ENCODE results near the gene CST1.
"Not testable (repeated sequence)": the region's sequence is repeated elsewhere in the genome, so short reads cannot be mapped to it uniquely, and the experiment has no call there.

The CST1 gene

DNA sequence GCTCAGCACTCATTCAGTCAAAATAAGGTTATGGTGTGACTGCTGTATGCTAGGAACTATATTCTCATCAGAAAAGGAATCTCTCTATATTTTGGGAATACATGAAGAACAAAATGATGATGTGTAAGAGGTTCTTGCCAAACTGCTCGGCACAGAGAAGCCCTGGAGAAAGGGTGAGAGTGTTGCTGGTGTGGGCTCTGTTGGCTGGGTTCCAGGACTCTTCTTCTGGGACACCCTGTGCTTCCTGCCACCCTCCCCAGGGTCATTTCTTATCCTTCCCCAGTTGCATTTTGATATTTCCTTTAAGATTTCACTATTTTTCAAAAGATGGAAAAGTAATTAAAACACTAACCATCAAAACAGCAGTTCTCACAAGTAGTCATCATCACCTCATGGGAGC, 28.8 kb downstream of the CST1 start:
- H3K79me2 ChIP-seq (ENCODE audit: insufficient read depth, low read length) = no peaks in the 10 kb centered on the region
- no peak overlapping the region for H3K9ac ChIP-seq (ENCODE audit: low read length)
- no peak overlapping the region for H2AFZ ChIP-seq (ENCODE audit: low read depth, low read length, severe bottlenecking)
- no peak overlapping the region for H3K27ac ChIP-seq (ENCODE audit: low read depth, low read length)
- no peak overlapping the region for H3K4me3 ChIP-seq (ENCODE audit: insufficient read depth, low read length, poor library complexity, severe bottlenecking)
- no peaks in the 10 kb centered on the region for H3K9me2 ChIP-seq (replicated peaks; ENCODE audit: insufficient read depth, low read length)
- TF ChIP-seq EZH2phosphoT487 (conservative IDR thresholded peaks at IDR 0.05; ENCODE audit: low read length) = no peak
- TF ChIP-seq, protein P1, sequence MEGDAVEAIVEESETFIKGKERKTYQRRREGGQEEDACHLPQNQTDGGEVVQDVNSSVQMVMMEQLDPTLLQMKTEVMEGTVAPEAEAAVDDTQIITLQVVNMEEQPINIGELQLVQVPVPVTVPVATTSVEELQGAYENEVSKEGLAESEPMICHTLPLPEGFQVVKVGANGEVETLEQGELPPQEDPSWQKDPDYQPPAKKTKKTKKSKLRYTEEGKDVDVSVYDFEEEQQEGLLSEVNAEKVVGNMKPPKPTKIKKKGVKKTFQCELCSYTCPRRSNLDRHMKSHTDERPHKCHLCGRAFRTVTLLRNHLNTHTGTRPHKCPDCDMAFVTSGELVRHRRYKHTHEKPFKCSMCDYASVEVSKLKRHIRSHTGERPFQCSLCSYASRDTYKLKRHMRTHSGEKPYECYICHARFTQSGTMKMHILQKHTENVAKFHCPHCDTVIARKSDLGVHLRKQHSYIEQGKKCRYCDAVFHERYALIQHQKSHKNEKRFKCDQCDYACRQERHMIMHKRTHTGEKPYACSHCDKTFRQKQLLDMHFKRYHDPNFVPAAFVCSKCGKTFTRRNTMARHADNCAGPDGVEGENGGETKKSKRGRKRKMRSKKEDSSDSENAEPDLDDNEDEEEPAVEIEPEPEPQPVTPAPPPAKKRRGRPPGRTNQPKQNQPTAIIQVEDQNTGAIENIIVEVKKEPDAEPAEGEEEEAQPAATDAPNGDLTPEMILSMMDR (IDR thresholded peaks at IDR 0.05; ENCODE audit: insufficient read depth, low read length, poor library complexity, severe bottlenecking) = no peak
- no peak overlapping the region for H3K4me2 ChIP-seq (ENCODE audit: low read depth, low read length, poor library complexity, severe bottlenecking)
- no peaks in the 10 kb centered on the region for H3F3A ChIP-seq (ENCODE audit: insufficient read depth)
- no peaks in the 10 kb centered on the region for H3K9me3 ChIP-seq (ENCODE audit: insufficient read depth, low read length)
- H4K20me1 ChIP-seq (ENCODE audit: low read depth, low read length) = no peaks in the 10 kb centered on the region
- H3K27me3 ChIP-seq (ENCODE audit: low read length) = no peaks in the 10 kb centered on the region
- H3K36me3 ChIP-seq (ENCODE audit: low read length) = no peaks in the 10 kb centered on the region

DNA sequence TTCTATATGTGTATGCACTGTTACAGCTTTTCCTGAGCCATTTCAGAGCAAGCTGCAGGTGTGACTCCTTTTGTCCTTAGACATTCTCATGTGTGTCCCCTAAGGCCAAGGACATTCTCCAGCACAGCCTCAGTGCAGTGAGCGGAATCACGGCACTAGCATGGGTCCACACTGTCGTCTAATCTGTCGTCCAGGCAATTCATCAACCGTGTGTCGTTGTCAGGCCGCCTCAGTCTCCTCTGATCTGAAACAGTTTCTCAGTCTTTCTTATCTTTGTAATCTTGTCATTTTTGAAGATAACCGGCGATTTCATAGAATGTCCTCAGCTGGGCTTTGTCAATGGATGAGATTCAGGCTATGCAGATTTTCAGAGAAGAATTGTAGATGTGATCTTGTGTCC, 31.4 kb downstream of the CST1 start:
- not testable (repeated sequence) for H3K36me3 ChIP-seq (ENCODE audit: low read length); H3K9me2 ChIP-seq (replicated peaks; ENCODE audit: insufficient read depth, low read length); H3K4me3 ChIP-seq (ENCODE audit: insufficient read depth, low read length, poor library complexity, severe bottlenecking); H2AFZ ChIP-seq (ENCODE audit: low read depth, low read length, severe bottlenecking); H3K27me3 ChIP-seq (ENCODE audit: low read length); H3K27ac ChIP-seq (ENCODE audit: low read depth, low read length); H3K79me2 ChIP-seq (ENCODE audit: insufficient read depth, low read length); H3F3A ChIP-seq (ENCODE audit: insufficient read depth); H3K4me2 ChIP-seq (ENCODE audit: low read depth, low read length, poor library complexity, severe bottlenecking); H3K9ac ChIP-seq (ENCODE audit: low read length); H3K9me3 ChIP-seq (ENCODE audit: insufficient read depth, low read length); H4K20me1 ChIP-seq (ENCODE audit: low read depth, low read length)

DNA sequence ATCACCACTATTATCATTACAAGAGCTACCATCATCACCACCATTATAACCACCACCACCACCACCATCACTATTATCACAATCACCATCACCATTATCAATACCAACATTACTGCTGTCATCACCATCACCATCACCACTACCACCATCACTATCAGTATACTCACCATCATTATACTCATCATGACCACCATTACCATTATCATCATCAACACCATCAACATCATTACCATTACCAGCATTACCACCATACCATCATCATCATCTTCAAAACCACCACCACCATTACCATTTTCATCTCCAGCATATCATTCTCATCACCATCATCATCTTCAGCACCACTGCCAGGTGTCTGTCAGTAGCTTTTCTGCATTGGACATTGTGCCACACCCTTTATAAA, 39.0 kb downstream of the CST1 start:
- H4K20me1 ChIP-seq (ENCODE audit: low read depth, low read length); H3K27me3 ChIP-seq (ENCODE audit: low read length); H3K9me2 ChIP-seq (replicated peaks; ENCODE audit: insufficient read depth, low read length); H3K4me2 ChIP-seq (ENCODE audit: low read depth, low read length, poor library complexity, severe bottlenecking); H3K9ac ChIP-seq (ENCODE audit: low read length); H3K4me3 ChIP-seq (ENCODE audit: insufficient read depth, low read length, poor library complexity, severe bottlenecking); H3K27ac ChIP-seq (ENCODE audit: low read depth, low read length); H3K79me2 ChIP-seq (ENCODE audit: insufficient read depth, low read length); H3K9me3 ChIP-seq (ENCODE audit: insufficient read depth, low read length); H3F3A ChIP-seq (ENCODE audit: insufficient read depth); H2AFZ ChIP-seq (ENCODE audit: low read depth, low read length, severe bottlenecking); H3K36me3 ChIP-seq (ENCODE audit: low read length): not testable (repeated sequence)

DNA sequence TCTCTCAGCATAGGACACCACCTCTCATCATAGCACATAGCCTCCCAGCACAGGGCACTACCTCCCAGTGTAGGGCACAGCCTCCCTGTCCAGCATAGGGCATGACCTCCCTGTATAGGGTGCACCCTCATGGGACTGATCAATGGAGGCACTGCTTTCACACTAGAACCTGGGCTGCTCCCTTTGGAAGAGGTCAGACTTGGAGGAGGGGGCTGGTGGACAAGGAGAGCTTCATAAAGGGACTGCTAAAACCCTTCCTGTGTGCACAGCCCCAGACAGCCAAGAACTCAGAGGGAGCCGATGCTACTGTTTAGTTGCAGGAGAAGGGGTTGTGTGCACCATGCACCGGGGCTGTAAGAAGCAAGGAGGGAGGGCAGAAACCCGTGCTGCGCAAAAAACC, 40.0 kb downstream of the CST1 start:
- H3K9ac ChIP-seq (ENCODE audit: low read length) = no peak overlapping the region
- no peaks in the 10 kb centered on the region for H4K20me1 ChIP-seq (ENCODE audit: low read depth, low read length)
- H3K27me3 ChIP-seq (ENCODE audit: low read length) = no peaks in the 10 kb centered on the region
- H2AFZ ChIP-seq (ENCODE audit: low read depth, low read length, severe bottlenecking) = no peak overlapping the region
- H3K27ac ChIP-seq (ENCODE audit: low read depth, low read length) = no peak overlapping the region
- no peak overlapping the region for H3K4me2 ChIP-seq (ENCODE audit: low read depth, low read length, poor library complexity, severe bottlenecking)
- no peaks in the 10 kb centered on the region for H3F3A ChIP-seq (ENCODE audit: insufficient read depth)
- H3K36me3 ChIP-seq (ENCODE audit: low read length) = no peaks in the 10 kb centered on the region
- H3K9me3 ChIP-seq (ENCODE audit: insufficient read depth, low read length) = no peaks in the 10 kb centered on the region
- no peak overlapping the region for H3K4me3 ChIP-seq (ENCODE audit: insufficient read depth, low read length, poor library complexity, severe bottlenecking)
- TF ChIP-seq EZH2phosphoT487 (conservative IDR thresholded peaks at IDR 0.05; ENCODE audit: low read length) = no peak
- TF ChIP-seq, protein P1 (IDR thresholded peaks at IDR 0.05; ENCODE audit: insufficient read depth, low read length, poor library complexity, severe bottlenecking) = no peak
- H3K79me2 ChIP-seq (ENCODE audit: insufficient read depth, low read length) = no peaks in the 10 kb centered on the region
- no peaks in the 10 kb centered on the region for H3K9me2 ChIP-seq (replicated peaks; ENCODE audit: insufficient read depth, low read length)
